Measurements from ENCODE around the gene FOXG1.

DNA sequence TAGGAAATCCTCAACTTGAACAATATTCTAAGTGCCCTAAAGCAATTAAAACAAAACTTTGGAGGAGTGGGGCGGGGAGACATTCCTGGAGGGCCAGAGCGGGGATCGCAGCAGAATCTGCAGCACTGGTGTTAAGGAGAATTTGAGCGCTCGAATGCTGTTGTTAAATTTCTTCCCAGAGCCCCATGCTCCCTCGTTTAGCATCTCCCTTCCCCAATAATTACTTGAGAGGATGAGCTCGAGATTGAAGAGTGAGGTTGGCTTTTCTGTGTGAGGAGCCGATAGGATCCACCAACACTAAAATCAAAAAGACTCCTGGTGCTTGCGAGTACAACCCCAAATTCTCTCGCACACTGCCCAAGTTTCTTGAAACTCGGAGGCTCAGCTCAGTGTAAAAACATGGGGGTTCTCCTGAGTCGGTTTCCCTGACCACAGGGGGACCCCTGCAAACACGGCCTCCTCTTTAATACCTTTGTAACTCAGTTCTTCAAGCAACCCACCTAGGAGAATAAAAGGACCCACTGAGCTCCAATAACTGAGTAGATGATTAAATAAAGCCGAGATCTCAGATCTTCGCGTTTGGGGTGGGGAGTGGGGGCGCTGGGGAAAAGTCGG is 10.2 kb upstream of the FOXG1 start:
- TF ChIP-seq, protein P1, sequence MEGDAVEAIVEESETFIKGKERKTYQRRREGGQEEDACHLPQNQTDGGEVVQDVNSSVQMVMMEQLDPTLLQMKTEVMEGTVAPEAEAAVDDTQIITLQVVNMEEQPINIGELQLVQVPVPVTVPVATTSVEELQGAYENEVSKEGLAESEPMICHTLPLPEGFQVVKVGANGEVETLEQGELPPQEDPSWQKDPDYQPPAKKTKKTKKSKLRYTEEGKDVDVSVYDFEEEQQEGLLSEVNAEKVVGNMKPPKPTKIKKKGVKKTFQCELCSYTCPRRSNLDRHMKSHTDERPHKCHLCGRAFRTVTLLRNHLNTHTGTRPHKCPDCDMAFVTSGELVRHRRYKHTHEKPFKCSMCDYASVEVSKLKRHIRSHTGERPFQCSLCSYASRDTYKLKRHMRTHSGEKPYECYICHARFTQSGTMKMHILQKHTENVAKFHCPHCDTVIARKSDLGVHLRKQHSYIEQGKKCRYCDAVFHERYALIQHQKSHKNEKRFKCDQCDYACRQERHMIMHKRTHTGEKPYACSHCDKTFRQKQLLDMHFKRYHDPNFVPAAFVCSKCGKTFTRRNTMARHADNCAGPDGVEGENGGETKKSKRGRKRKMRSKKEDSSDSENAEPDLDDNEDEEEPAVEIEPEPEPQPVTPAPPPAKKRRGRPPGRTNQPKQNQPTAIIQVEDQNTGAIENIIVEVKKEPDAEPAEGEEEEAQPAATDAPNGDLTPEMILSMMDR (IDR thresholded peaks at IDR 0.05) = no peak
- no peak for TF ChIP-seq POLR2A (IDR thresholded peaks at IDR 0.05)

All from body of pancreas (tissue), 4 donors.